Fibroblast of mammary gland (primary cell): Measurements from ENCODE around the gene APOD.
"Not testable (repeated sequence)": the region's sequence is repeated elsewhere in the genome, so short reads cannot be mapped to it uniquely, and the experiment has no call there.

Experiments used
- DNase-seq: peaks from one replicate; pipeline ENCODE4 v3.0.0-alpha.2; 2010; ENCODE audit warnings: low read depth
- H3K4me3 ChIP-seq: 2 replicates; pipeline ENCODE4 v1.5.1; 2011; ENCODE audit warnings: low read depth, mild to moderate bottlenecking, low read length, moderate library complexity; ENCODE audit not compliant: control insufficient read depth
- CTCF ChIP-seq: conservative IDR thresholded peaks from 2 replicates; pipeline ENCODE4 v1.5.1; 2011; ENCODE audit warnings: low read depth, low read length, inconsistent platforms; ENCODE audit not compliant: control insufficient read depth, insufficient read depth

The APOD gene

GRCh38 chr3:195583831-195584542, at the start of gene APOD:
TSS of gene APOD (minus strand) at chr3:195583940. CDS start at chr3:195579461, 4,479 bp downstream.
- peak within 1 kb of the TSS; percentile 34 for H3K4me3 ChIP-seq
- DNase-seq: peak; percentile 75
- no peak for TF ChIP-seq CTCF

GRCh38 chr3:195633351-195633750, 49.6 kb upstream of the APOD start:
- H3K4me3 ChIP-seq, DNase-seq: not testable (repeated sequence)

- not testable (repeated sequence) for H3K4me3 ChIP-seq, DNase-seq
Measured at GRCh38 chr3:195632501-195633185, 48.9 kb upstream of the APOD start.

- H3K4me3 ChIP-seq, DNase-seq: not testable (repeated sequence)
Measured at GRCh38 chr3:195632046-195632445, 48.3 kb upstream of the APOD start.

GRCh38 chr3:195630938-195631495, 47.3 kb upstream of the APOD start:
- not testable (repeated sequence) for DNase-seq, H3K4me3 ChIP-seq

- not testable (repeated sequence) for DNase-seq, H3K4me3 ChIP-seq
Measured at GRCh38 chr3:195630086-195630917, 46.6 kb upstream of the APOD start.

- not testable (repeated sequence) for H3K4me3 ChIP-seq, DNase-seq
Measured at GRCh38 chr3:195629682-195630081, 45.9 kb upstream of the APOD start.

- not testable (repeated sequence) for DNase-seq, H3K4me3 ChIP-seq
Measured at GRCh38 chr3:195628386-195628920, 44.7 kb upstream of the APOD start.

GRCh38 chr3:195627515-195628385, 44.0 kb upstream of the APOD start:
- not testable (repeated sequence) for H3K4me3 ChIP-seq, DNase-seq

GRCh38 chr3:195624603-195625560, 41.1 kb upstream of the APOD start:
- H3K4me3 ChIP-seq, DNase-seq: not testable (repeated sequence)

- not testable (repeated sequence) for DNase-seq, H3K4me3 ChIP-seq
Measured at GRCh38 chr3:195624171-195624570, 40.4 kb upstream of the APOD start.

GRCh38 chr3:195623217-195623965, 39.7 kb upstream of the APOD start:
- not testable (repeated sequence) for DNase-seq, H3K4me3 ChIP-seq

GRCh38 chr3:195622523-195623170, 38.9 kb upstream of the APOD start:
- not testable (repeated sequence) for DNase-seq, H3K4me3 ChIP-seq

GRCh38 chr3:195622012-195622411, 38.3 kb upstream of the APOD start:
- H3K4me3 ChIP-seq, DNase-seq: not testable (repeated sequence)
